NK-92 (cell line): ENCODE results near the gene NRP1.
"Not testable (repeated sequence)": the region's sequence is repeated elsewhere in the genome, so short reads cannot be mapped to it uniquely, and the experiment has no call there.

Experiments used
- DNase-seq: peaks from one replicate; lab custom pipeline; 2025; ENCODE audit not compliant: unreplicated experiment; lab: John Stamatoyannopoulos, UW

Gene NRP1

DNA sequence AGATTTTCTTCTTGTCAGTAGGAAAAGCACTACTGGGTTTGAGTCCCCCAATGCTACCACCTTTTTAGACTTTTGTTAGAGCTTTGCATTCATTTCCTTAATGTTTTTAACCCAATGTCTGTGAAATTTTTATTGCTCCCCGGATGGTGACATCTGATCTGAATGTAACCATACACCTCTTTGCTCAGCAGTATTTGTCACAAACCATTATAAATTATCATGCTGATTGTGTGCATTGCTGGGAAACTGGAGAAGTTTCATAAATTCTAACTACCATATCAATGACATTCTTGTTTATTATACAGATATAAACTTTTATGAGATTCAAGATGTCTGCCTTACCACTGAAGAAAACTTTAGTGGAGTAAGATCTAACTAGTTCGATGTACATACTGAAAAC is 8.5 kb downstream of the NRP1 start:
- no peak for DNase-seq

DNA sequence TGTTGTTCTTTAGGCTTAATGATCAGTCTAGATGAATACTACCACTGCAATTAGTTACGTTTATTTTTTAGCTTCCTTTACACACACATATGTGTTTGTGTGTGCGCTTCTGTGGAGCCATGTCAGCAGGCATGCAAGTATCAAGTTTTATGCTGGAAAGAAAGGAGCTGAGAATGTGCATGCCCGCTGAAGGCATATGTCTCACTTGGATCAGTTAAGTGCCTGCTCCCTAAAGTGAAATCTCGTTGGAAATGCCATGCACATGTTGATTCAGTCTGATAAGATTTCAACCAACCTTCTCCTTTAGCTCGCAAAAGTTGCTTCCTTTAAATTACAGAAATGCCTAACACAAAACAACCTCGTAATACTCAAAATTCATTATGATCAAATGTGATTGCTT is 10.7 kb downstream of the NRP1 start:
- DNase-seq: no peak

DNA sequence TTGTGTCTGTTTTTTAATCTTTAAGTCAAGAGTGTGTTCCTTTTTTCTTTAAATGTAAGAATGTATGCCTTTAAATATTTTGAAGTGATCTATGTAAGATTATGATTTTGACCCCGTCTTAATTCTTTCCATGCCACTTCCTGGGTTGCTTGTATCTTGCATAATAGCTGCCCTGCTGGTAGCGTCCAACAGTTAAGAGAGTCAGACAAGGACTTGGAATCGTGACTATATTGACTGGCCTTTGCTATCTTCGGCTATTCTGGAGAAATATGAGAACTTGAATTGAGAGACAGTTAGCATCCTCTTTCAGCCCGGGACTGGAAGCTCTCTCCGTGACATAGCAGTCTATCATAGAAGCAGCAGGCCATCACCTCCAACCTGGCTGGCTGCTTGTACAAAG is 13.0 kb downstream of the NRP1 start:
- no peak for DNase-seq

DNA sequence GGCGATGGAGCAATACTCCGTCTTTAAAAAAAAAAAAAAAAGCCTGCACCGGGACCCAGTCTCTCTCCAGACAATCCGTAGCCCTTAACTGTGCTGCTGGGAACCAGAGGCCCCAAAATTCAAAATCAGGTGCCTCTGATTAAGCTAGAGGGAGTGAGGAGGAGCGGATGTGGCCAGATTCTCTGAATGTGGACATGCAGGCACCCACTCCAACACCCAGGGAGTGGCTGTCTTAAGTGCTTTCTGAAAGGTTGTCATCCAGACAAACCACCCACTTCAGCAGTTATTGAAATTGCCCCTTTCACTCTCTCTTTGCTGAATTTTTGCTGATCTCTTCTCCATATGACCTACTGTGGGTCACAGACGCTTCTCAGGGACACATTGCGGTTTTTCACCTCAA is 14.2 kb downstream of the NRP1 start:
- no peak for DNase-seq

DNA sequence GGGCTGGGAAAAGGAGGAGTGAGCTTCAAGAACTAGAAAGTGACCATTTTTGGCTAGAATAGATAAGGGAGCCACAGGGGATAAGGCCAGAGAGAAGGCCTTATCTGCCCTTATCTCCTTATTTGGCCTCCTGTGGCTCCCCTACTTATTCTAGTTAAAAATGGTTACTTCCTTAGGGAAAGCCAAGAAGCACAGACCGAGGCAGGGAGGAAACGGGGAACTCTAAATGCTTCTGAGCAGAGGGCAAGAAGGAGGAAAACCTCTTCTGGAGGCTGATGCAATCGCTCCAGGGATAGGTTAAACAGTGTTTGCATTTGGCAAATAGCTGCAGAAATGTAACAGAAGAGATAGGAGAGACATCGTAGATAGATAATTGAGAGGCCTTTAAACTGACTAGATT is 18.6 kb downstream of the NRP1 start:
- no peak for DNase-seq

DNA sequence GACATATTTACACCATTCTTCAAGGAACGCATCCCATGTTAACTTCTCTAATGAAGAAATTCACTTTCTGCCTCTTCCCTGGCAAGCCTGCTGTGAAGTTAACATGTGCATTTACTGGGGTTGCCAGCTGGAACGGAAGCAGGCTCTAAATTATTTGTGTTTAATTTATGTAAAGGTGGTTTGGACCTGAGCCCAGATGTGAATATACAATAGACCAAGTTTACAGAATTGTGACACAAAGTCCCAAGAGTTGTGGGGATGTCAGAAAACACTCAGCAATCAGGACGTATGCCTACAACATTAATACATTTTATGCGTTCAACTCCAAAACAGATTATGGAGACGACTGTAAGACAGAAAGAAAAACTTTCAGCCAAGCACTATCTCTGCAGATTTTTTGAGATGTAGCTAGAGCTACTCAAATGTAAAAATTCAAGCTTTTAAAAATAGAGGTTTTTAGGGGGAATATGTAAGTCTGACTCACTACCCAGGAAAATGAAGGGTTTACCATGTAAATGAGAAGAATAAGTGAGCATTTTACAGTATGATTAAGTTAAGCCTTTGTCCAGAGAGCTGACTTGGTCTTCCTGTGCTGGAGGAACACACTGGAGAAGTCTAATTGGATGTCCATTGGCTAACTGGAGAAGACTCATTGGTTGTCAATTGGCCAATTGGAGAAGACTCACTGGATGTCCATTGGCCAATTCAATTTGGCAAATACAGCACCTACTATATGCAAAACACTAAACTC is 19.5 kb downstream of the NRP1 start:
- no peak for DNase-seq

DNA sequence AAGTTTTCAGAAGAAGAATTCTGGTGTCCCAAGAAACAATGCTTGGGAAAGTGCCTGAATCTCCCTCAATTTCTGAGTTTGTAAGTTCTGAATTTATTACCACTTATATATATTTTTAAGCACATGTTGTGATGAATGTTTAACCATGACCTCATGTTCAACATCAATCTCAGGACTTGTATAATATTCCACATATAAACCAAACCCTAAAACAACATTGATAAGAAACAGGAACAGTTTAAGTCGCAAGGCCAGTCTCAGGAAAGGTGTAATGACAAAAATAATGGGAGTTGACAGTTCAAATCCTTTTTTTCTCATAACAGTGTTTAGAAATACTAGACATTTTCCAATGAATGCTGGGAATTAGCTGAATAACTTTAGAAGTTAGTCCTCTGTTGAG is 22.8 kb downstream of the NRP1 start:
- DNase-seq: no peak

DNA sequence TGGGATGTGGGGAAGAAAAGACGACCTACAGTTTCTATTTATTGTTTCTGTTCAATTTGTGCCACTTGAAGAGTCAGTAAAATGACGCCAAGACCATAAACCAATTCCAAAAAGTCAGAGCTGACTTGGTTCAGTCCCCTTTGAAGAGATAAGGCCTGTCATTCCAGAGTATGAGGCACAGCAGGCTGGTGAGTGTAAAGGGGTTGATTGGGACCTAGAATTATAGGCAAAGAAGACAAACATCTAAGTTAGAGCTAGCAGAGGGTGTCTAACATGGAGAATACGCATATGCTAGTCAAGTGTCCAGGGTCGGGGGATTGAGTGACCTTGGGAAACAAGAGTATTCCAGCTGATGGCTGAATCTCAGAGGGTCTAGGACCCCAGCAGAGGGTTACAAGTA is 23.6 kb downstream of the NRP1 start:
- DNase-seq: no peak

DNA sequence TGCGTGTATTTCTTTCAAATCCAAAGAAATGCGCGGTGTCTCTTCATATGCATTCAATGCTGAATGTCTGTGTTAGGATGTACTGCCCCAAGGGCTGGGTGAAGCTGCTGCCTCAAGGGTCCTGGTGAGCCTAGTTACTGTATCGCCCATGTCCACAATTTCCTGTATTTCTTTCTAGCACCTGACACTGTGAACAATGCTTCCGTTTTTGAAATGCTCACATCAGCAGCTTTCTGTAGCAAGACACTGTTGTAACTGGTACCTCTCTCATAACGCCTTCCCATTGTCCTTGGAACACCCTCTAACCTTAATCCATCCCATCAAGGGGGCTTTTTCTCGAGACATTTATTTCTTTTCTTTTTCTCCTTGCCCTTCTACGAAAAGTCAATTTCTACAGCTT is 25.1 kb downstream of the NRP1 start:
- no peak for DNase-seq

DNA sequence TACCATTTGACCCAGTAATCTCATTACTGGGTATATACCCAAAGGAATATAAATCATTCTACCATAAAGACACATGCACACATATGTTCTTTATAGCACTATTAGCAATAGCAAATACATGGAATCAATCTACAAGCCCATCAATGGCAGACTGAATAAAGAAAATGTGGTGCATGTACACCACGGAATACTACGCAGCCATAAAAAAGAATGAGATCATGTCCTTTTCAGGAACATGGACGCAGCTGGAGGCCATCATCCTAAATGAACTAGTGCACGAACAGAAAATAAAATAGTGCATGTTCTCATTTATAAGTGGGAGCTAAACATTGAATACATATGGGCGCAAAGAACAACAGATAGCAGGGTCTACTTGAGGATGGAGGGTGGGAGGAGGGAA is 26.6 kb downstream of the NRP1 start:
- no peak for DNase-seq

DNA sequence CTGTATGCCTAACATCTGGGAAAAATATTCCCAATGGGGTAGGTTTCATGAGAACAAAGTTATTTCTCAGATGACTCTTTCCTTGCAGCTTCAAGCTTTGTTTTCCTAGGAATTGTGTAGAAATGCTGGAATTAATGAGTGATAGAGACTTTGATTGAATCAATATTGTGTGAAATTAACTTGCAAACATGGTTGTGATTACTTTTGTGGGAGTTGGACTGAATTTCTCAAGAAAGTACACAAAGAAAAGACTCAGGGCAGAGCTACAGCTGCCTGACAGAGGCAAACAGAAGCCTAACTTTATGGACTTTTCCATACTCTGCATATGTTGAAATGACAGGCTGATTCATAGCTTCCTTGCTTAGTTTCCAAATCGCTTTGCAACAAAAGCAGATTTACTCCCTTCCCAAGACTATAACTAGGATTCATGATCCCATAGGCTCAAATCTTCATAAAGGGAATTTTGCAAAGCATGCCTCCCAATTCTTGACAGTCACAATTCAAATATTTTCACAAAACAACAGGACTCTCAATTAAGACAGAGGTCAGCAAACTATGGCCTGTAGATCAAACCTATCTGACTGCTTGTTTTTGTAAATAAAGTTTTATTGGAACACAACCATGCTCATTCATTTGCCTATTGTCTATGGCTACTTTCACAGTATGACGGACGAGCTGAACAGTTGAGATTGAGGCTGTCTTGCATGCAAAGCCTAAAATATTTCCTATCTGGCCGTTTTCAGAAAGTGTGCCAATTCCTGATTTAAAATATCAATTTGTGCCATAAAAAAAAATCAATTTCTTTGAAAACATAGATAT is 27.6 kb downstream of the NRP1 start:
- no peak for DNase-seq

DNA sequence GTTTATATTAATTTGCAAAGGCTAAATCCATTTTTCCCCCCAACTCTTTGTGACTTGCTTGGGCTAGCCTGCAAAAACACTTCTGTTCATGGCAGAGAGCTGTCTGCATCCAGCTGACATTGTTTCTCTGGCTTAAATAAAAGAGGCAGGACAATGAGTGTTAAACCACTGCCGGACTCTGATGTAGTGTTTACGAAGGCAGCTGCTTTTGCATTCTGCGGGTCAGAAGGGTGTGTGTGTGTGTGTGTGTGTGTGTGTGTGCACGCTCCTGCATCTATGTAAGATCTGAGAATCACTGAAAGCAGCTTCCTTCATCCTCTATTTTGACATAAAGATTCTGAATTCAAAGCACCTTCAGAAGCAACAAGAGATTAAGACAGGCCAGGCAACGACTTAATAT is 28.3 kb downstream of the NRP1 start:
- DNase-seq: no peak

DNA sequence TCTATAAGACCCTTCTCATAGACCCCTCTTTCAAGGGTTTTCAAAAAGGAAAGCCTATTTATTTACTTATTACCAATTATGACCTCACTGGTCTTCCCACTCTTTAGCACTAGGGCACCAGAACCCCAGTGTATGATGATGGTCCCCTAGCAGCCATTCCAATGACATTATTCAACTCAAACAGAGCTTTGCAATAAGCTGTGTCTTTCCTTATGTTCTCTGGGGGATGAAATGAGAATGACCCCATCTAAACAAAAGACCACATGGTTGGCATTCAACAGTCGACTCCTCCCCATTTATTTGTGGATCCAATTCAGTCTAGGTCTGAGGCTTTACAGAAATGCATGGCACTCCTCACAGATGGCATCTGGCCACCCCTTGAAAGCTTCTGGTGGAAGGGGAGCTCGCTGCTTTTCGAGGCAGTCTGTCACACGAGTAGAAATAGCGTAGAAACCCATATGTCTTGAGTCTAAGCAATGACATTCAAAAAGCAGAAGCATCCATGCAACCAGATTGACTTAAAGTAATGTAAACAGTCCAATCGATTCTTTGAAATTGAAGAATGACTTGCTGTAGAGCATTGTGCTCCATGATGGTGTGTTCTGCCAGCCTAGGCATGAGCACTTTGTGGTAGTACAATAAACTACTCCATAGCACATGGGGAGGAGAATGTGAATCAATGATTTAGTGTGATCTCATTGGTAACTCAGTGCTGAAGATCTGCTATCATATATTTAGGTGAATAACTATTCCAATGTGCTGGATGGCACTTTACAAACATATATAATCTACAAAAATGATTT is 29.8 kb downstream of the NRP1 start:
- no peak for DNase-seq

DNA sequence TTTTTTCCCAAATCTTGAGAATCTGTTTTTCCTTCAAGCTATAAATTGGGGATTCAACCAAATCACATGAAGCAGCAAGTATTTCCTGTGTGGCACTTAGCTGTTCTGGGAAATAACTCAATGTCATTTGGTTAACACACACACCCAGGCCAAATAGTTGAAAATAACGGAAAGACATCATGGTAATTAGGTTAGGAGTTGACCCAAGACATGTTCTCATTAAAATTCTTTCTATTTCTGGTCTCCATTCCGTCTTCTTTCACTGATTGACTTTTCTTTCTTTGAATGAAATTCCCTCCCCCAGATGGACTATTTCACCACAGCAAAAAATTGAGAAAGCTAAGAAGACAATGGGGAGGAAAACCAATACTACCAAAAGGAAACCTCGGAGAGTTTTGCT is 30.5 kb downstream of the NRP1 start:
- DNase-seq: no peak

DNA sequence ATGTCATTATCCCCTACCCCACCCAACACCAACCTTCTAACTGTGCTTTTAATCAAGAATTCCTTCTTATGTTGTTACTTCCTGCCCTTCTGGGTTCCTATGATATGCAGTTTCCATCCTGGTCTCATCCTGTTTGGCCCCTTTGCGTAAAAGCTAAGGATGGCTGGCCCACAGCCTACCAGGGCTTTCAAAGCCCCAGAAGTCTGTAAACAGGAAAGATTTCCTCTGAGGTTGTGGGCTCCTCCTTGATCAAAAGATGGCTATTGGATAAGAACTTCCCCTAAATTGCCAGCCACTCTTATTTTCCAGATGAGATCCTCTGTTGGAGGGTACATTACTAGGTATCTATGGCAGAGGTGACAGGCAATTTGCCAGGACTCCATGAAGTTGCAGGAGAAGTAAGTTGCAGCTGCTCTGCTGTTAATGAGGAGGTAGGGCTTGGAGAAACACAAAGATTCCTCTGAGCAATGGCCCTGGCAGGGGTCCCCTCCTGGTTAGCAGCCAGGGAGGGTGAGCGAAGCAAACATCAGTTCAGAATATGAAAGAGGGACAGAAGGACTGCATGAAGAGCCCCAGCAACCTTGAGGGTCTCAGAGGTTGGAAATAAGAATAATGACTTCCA is 32.1 kb downstream of the NRP1 start:
- no peak for DNase-seq

DNA sequence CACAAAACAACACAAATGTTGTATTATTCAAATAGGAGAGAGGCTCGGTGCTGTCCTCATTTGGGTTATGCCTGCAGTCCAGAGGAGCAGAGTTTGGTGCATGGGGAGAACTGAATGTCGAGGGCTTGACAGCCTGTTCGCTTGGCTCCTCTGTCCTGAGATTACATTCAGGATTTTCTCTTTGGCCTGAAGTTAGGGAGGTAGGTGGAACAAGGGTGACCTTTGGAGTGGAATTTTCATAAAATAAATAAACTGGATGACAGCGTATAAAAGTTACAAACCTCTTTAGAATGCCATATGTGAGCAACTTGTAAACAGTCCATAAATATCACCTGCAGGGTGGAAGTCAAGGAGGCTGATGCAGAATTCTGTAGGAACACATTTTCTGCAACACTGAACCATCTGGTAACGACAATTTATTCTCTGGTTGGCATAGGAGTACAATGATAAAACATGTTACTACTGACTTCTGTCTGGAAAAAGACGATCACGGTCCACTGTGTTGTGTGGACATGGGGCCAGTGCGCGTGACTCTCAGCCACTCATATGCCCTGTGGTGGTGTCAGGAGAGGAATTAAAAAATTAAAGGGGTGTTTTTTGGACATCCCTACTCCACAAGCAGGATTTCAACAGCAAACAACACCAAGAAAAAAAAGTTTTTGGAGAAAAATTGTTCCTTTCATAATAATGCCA is 33.2 kb downstream of the NRP1 start:
- DNase-seq: no peak

DNA sequence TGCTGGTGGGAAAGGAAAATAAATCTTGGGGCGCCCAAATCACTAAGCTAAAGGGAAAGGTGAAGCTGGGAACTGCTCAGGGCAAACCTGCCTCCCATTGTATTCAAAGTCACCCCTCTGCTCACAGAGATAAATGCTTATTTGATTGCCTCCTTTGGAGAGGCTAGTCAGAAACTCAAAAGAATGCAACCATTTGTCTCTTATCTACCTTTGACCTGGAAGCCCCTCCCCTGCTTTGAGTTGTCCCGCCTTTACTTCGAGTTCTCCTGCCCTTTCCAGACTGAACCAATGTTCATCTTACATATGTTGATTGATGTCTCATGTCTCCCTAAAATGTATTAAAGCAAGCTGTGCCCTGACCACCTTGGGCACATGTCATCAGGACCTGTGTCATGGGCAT is 33.9 kb downstream of the NRP1 start:
- DNase-seq: not testable (repeated sequence)

DNA sequence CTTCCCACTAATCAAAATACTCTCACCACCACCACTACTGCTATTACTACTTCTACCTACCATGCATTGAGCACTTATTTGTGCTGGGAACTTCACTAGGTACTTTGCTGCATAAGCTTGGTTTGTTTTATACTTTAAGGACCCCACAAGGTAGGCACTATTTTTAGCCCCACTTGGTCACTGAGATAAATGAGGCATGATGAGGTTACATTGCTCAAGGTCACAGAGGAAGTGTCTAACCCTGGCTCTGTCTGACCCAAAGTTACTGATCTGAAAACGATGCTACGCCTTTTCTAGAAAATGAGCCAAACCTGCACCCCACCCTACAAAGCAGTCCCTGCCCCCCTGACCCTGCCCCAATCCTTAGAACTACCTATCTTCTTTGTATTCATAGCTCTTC is 35.6 kb downstream of the NRP1 start:
- DNase-seq: no peak

DNA sequence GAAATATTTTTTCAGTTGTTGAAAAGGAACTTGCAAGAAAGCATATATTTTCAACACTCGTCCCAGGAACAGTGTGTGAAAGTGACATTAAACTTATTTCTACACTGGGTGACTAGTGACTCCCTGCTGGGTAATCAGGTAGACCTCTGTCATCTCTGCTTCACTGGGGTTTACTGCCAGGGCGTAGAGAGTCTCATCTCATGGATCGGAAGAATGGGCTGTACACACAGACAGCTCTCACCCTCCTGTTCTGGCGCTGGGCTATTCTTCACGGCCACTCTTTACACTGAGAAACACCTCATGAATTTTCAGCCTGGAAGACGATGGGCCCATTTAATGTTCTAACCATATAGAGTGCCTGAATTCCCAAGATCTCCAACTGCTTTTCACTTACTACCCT is 36.4 kb downstream of the NRP1 start:
- DNase-seq: no peak

DNA sequence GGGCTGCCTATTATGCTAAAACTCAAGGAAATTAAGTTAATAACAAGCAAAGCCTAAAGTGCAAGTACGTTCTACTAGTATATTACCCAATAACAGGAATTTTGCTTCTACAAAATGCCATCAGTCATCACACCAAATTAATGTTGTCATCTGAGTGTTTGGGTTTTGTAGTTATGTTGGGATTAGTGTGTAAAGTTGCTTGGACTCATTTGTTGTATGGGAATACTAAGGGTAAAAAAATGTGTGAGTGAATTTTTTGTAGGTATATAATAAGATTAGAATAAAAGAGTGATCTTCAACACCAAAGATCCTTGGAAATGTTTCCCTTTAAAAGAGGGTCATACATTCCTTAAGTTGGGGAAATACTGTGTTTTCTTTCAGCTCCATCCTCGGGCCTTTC is 38.6 kb downstream of the NRP1 start:
- no peak for DNase-seq
